HL-60 (cell line): ENCODE measurements around the gene GDPD4.
A peak's percentile ranks its signal among the peaks of the same experiment; 100 is the strongest.

Experiments used
- DNase-seq, 2 experiments: peaks; one replicate each; pipeline ENCODE4 v3.0.0-alpha.2; 2010 to 2020; ENCODE audit warnings: low read depth in 1 of 2, low spot score in 1 of 2
- H3K27ac ChIP-seq: fragments of 250-450 bp; sonication (Bioruptor Pico); replicated peaks from 2 replicates; pipeline ENCODE4 v1.5.1; 2020; ENCODE audit warnings: mild to moderate bottlenecking, moderate library complexity
- H3K27me3 ChIP-seq: fragments of 250-450 bp; sonication (Bioruptor Pico); 2 replicates; pipeline ENCODE4 v1.5.1; 2021; ENCODE audit warnings: mild to moderate bottlenecking, moderate library complexity; ENCODE audit not compliant: insufficient read depth, poor library complexity, severe bottlenecking
- H3K4me3 ChIP-seq: replicated peaks from 2 replicates; pipeline ENCODE4 v1.5.1; 2011; ENCODE audit warnings: mild to moderate bottlenecking, control low read depth, low read length; ENCODE audit not compliant: insufficient read depth
- GABPA ChIP-seq: IDR thresholded peaks from 2 replicates; pipeline ENCODE4 v1.6.1; 2012; ENCODE audit warnings: low read depth
- POLR2AphosphoS5 ChIP-seq: IDR thresholded peaks from 2 replicates; pipeline ENCODE4 v1.6.1; 2012; ENCODE audit warnings: low read depth
- SPI1 ChIP-seq: IDR thresholded peaks from 2 replicates; pipeline ENCODE4 v1.6.1; 2012; ENCODE audit warnings: low read depth, mild to moderate bottlenecking, borderline replicate concordance
- TF ChIP-seq, protein P1 (sequence below): IDR thresholded peaks from one replicate; pipeline ENCODE4 v1.5.1; 2011; ENCODE audit warnings: low read length, control low read depth, inconsistent platforms; ENCODE audit not compliant: insufficient read depth
- TF ChIP-seq, protein P2 (sequence below): IDR thresholded peaks from 2 replicates; pipeline ENCODE4 v1.6.1; 2012; ENCODE audit warnings: low read depth; ENCODE audit not compliant: insufficient replicate concordance

Gene GDPD4

DNA sequence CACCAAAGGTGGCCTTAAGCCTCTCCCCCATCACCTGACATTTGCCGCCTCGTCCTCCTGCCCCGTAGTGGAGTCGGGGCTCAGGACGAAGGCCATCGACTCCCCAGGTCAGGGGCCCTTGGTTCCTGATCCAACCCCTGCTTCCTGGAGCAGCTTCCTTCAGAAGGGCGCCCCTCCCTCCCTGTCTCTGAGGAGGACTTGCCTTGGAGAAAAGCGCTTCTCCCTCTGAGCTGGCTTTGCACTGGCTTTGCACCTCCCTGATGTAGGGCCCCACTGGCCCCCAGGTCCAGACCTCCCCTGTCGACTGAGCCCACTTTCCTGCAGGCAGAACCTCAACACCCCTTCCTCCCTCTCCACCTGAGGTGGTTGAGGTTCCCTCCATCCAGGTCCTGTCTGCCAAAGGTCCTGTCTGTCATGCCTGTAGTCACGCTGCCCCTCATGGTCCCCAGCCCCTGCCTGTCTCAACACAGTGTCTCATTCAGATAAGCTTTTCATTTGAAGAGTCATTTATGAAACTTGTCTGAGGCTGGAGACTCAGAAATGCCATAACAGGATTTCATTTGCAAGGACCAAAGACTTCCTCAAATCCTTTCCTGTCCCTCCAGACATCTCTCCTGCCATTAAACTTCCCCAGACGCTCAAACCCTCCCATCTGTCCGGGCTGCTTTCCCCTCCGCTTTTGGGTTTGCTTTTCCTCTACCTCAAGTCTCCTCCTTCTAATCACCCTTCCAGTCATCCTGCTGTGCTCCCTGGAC lies 95.0 kb downstream of the GDPD4 start:
- Histone ChIP-seq H3K27me3 (no peaks in the 10 kb centered on the region), H3K4me3 (no peak overlapping the region), H3K27ac (no peak overlapping the region)
- no peak for DNase-seq
- no peak for TF ChIP-seq GABPA
- peak; percentile 50; the same call in 1 of the 2 replicates for TF ChIP-seq SPI1
- TF ChIP-seq, protein P1, sequence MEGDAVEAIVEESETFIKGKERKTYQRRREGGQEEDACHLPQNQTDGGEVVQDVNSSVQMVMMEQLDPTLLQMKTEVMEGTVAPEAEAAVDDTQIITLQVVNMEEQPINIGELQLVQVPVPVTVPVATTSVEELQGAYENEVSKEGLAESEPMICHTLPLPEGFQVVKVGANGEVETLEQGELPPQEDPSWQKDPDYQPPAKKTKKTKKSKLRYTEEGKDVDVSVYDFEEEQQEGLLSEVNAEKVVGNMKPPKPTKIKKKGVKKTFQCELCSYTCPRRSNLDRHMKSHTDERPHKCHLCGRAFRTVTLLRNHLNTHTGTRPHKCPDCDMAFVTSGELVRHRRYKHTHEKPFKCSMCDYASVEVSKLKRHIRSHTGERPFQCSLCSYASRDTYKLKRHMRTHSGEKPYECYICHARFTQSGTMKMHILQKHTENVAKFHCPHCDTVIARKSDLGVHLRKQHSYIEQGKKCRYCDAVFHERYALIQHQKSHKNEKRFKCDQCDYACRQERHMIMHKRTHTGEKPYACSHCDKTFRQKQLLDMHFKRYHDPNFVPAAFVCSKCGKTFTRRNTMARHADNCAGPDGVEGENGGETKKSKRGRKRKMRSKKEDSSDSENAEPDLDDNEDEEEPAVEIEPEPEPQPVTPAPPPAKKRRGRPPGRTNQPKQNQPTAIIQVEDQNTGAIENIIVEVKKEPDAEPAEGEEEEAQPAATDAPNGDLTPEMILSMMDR, result no peak

DNA sequence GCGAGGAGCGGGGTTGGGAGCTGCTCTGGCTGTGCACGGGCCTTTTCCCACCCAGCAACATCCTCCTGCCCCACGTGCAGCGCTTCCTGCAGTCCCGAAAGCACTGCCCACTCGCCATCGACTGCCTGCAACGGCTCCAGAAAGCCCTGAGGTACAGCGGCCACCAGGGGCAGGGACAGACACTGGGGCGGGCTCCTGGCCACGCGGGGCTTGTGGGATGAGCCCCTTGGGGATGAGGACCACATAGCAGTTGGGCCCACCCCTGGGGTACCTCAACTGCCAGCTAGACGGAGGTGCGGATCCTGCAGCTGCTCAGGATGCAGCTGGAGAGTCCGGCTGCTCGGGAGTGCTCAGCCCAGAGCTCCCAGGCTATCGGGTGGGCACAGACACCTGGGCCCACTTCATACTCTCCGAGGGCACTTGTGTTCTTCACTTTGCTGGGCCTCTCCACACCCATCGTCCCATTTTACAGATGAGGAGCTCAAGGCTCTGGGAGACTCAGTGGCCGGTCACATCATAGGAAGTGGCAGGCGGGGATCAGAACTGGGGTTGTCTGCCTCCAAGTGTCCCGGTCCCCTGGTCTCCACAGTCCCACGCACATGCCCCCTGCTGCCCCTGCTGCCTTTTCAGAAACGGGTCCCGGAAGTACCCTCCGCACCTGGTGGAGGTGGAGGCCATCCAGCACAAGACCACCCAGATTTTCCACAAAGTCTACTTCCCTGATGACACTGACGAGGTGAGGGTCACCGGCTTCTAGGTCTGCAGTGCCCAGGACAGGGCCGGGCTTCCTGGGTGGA lies 95.8 kb downstream of the GDPD4 start:
- H3K27me3 ChIP-seq, result no peaks in the 10 kb centered on the region
- no peak for DNase-seq

DNA sequence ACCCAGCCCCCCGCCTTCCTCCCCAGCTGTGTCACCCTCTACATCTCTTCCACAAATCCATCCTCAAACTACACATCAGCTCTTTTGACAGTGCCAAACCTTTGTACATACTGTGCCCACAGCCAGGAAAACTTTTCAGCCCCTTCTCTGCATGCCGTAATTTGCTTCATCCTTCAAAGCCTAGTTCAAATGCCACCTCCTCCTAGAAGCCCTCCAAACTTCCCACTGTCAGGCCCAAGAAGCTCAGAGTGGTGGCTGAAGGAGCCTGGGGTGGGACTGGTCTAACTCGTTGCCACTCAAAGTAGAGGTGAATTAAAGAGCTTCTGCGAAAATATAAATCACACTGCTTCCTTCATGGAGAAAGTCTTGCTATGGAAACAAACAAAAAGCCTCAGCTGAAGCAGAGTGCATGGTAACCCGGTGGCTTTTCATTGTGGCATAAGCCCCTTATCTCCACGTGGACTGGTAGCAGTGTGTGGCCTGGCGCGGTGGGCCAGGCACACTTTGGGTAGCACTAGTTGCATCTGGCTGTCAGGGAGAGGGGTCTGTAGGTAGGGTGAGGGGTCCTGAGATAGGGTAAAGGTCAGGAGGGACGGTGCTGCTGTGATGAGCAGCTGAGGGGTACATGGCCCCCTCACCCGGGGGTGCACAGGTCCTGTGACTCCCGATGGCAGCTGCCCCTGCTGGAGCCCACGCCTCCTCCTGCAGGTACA lies 96.6 kb downstream of the GDPD4 start:
- TF ChIP-seq, protein P2, sequence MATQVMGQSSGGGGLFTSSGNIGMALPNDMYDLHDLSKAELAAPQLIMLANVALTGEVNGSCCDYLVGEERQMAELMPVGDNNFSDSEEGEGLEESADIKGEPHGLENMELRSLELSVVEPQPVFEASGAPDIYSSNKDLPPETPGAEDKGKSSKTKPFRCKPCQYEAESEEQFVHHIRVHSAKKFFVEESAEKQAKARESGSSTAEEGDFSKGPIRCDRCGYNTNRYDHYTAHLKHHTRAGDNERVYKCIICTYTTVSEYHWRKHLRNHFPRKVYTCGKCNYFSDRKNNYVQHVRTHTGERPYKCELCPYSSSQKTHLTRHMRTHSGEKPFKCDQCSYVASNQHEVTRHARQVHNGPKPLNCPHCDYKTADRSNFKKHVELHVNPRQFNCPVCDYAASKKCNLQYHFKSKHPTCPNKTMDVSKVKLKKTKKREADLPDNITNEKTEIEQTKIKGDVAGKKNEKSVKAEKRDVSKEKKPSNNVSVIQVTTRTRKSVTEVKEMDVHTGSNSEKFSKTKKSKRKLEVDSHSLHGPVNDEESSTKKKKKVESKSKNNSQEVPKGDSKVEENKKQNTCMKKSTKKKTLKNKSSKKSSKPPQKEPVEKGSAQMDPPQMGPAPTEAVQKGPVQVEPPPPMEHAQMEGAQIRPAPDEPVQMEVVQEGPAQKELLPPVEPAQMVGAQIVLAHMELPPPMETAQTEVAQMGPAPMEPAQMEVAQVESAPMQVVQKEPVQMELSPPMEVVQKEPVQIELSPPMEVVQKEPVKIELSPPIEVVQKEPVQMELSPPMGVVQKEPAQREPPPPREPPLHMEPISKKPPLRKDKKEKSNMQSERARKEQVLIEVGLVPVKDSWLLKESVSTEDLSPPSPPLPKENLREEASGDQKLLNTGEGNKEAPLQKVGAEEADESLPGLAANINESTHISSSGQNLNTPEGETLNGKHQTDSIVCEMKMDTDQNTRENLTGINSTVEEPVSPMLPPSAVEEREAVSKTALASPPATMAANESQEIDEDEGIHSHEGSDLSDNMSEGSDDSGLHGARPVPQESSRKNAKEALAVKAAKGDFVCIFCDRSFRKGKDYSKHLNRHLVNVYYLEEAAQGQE, result no peak
- TF ChIP-seq, protein P1, result no peak
- no peak for TF ChIP-seq POLR2AphosphoS5
- TF ChIP-seq GABPA, result no peak
- no peak for TF ChIP-seq SPI1
- Histone ChIP-seq H3K27ac (no peak overlapping the region), H3K4me3 (no peak overlapping the region), H3K27me3 (no peaks in the 10 kb centered on the region)
- DNase-seq, result no peak

More for the DNA sequence above, 95.8 kb downstream of the GDPD4 start:
- H3K27ac ChIP-seq, result no peak overlapping the region
- TF ChIP-seq GABPA (no peak), POLR2AphosphoS5 (no peak), SPI1 (no peak)
- TF ChIP-seq, protein P2, result no peak
- TF ChIP-seq, protein P1, result no peak
- H3K4me3 ChIP-seq, result no peak overlapping the region
